Stimulated activated effector memory CD8-positive, alpha-beta T cell treated with anti-CD3 and anti-CD28 coated beads, Interleukin-12 subunit alpha, Interleukin-12 subunit beta, amount 100 ng/mL, for 72 hours (primary cell): ENCODE measurements around the gene LTA.
A peak's percentile ranks its signal among the peaks of the same experiment; 100 is the strongest.
"Not testable (repeated sequence)": the region's sequence is repeated elsewhere in the genome, so short reads cannot be mapped to it uniquely, and the experiment has no call there.

Experiments used
- ATAC-seq: fragments of 150-1000 bp; cut with Tn5 transposase; 2 replicates; pipeline ENCODE4 v1.10.0; 2021
- DNase-seq, 2 donors: peaks; one replicate each; pipeline ENCODE4 v3.0.0; 2021 to 2022; ENCODE audit warnings: low spot score in 2 of 2
- H3K27ac Mint-ChIP-seq: one replicate; pipeline ENCODE4 v1.8.0; 2022; ENCODE audit warnings: mild to moderate bottlenecking, mixed read lengths
- H3K36me3 Mint-ChIP-seq: one replicate; pipeline ENCODE4 v1.8.0; 2022; ENCODE audit warnings: mild to moderate bottlenecking, mixed read lengths
- H3K4me1 Mint-ChIP-seq: one replicate; pipeline ENCODE4 v1.8.0; 2022; ENCODE audit warnings: mixed read lengths
- H3K4me3 Mint-ChIP-seq: one replicate; pipeline ENCODE4 v1.8.0; 2022; ENCODE audit warnings: mild to moderate bottlenecking, mixed read lengths
- H3K9me3 Mint-ChIP-seq: one replicate; pipeline ENCODE4 v1.8.0; 2022; ENCODE audit warnings: mixed read lengths

LTA gene

GRCh38 chr6:31586599-31587281, 14.7 kb downstream of the LTA start:
- DNase-seq (no peak), ATAC-seq (peak; percentile 27)
- H3K4me1 Mint-ChIP-seq, result peaks cover 70% of the 10 kb centered on the region
- peak overlapping the region; percentile 76 for H3K4me3 Mint-ChIP-seq
- no peaks in the 10 kb centered on the region for H3K9me3 Mint-ChIP-seq
- H3K36me3 Mint-ChIP-seq, result peaks cover 40% of the 10 kb centered on the region
- H3K27ac Mint-ChIP-seq, result peak overlapping the region; percentile 83

DNA sequence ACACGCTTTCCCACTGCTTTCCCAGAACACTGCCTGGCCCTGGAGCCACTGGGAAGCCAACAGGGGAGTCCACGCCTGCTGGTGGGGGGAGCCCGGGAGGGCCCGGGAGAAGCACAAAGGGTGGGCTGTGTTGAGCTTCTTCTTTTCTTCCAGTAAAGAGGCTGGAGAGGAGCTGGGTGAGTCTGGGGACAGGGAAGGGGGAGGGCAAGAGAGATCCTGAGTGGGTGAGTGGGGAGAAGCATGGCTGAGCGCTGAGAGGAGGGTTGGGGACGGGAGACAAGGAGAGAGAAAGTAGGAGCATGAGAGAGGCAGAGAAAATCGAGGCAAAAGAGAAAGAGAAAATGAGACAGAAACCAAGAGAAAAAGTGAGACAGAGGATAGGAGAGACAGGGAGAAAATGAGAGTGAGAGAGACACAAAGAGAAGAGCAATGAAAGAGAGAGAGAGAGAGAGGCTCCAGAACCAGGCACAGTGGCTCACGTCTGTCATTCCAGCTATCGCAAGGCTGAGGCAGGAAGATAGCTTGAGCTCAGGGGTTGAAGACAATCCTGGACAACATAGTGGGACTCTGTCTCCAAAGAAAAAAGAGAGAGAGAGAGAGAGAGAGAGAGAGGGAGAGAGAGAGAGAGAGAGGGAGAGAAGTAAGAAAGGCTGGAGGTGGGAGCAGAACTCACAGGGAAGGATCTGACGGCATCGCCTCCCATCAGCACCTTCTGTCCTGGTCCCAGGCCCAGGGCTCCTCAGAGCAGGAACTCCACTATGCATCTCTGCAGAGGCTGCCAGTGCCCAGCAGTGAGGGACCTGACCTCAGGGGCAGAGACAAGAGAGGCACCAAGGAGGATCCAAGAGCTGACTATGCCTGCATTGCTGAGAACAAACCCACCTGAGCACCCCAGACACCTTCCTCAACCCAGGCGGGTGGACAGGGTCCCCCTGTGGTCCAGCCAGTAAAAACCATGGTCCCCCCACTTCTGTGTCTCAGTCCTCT, 16.0 kb downstream of the LTA start:
- Mint-ChIP-seq H3K27ac (peak overlapping the region; percentile 83), H3K9me3 (no peaks in the 10 kb centered on the region), H3K36me3 (peaks cover 51% of the 10 kb centered on the region), H3K4me1 (peaks cover 67% of the 10 kb centered on the region), H3K4me3 (peak overlapping the region; percentile 76)
- no peak for DNase-seq
- ATAC-seq, result peak; percentile 19

DNA sequence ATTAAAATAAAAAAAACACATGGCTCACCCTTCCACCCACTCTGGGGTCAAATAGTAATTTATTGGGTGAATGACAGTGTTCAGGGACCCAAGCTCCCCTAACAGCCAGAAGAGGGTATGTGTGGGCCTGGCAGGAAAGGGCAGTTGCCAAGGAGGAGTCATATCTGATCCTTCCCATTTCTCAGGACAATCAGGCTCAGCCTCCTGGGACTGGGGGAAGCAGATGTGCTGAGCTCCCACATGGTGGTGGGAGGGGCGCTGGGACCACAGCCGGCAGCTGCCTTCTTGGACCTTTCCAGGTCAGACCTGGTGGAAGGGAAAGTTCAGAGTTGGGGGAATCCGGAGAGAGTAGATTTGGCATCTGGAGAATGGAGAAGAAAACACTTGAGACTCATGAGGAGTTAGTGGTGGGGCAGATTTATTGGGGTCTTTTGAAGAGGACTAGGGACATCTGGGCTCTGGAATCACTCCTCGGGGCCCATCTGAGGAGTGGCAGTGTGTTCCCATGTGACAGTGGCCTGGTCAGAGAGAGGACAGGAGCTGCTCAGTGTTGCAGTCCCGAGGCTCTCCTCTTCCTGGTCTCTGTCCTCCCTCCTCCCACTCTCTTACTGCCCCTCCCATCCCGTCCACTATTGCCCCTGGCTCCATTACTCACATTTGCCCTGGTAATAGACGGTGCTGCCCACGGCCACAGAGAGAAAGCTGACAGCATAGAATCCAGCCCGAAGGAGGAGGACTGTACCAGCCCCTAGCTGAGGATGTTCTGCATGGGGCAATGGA, 17.0 kb downstream of the LTA start:
- Mint-ChIP-seq H3K27ac (peak overlapping the region; percentile 91), H3K36me3 (peaks cover 60% of the 10 kb centered on the region), H3K4me3 (peak overlapping the region; percentile 76), H3K9me3 (no peaks in the 10 kb centered on the region), H3K4me1 (peaks cover 73% of the 10 kb centered on the region)
- ATAC-seq (peak; percentile 14), DNase-seq (no peak)

DNA sequence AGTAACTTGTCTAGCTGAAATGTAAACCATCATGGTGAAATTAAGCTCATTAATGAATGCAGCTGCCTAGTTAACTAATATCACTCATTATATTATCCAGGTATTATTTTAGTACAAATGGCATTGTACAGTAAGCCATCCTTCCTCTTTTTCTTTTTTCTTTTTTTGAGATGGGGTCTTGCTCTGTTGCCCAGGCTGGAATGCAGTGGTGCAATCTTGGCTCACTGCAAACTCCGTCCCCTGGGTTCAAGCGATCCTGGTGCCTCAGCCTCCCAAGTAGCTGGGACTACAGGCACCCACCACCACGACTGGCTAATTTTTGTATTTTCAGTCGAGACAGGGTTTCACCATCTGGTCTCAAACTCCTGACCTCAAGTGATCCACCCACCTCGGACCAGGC, 18.6 kb downstream of the LTA start:
- not testable (repeated sequence) for DNase-seq, ATAC-seq, H3K9me3 Mint-ChIP-seq
- peak overlapping the region; percentile 76 for H3K4me3 Mint-ChIP-seq
- H3K27ac Mint-ChIP-seq, result peak overlapping the region; percentile 91
- H3K4me1 Mint-ChIP-seq, result peaks cover 68% of the 10 kb centered on the region
- peaks cover 57% of the 10 kb centered on the region for H3K36me3 Mint-ChIP-seq

DNA sequence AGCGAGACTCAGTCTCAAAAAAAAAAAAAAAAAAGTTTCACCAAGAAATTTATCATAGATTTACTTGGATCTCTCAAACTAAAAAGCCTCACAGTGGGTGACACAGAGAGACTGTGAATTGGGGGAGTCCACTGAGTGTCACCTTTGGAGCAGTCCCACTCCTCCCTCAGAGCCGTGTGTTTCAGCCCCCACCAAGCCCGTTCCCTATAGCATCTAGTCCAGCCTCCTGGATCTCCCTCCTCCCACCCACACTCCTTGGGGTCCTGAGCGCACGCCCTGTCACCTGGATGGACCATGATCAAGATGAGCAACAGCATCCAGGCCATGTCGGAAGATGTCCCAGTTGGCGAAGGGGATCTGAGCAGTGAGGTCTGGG, 20.3 kb downstream of the LTA start:
- peak; percentile 27 for ATAC-seq
- no peak for DNase-seq
- no peaks in the 10 kb centered on the region for H3K9me3 Mint-ChIP-seq
- H3K4me1 Mint-ChIP-seq, result peaks cover 65% of the 10 kb centered on the region
- H3K36me3 Mint-ChIP-seq, result peaks cover 46% of the 10 kb centered on the region
- peak overlapping the region; percentile 88 for H3K27ac Mint-ChIP-seq
- H3K4me3 Mint-ChIP-seq, result peak overlapping the region; percentile 76

DNA sequence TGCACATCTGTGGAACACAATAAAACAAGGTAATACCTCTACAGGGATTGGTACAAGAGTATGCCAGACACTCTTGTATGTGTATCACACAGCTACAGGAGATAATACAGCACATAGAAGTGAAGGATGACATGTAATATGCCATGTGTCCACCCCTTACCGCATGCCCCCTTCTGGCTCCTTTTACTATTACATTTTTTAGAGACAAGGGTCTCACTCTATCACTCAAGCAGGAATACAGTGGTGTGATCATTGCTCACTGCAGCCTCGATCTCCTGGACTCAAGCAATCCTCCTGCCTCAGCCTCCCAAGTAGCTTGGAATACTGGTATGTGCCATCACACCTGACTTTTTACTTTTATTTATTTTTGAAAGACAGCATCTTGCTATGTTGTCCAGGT, 24.9 kb downstream of the LTA start:
- H3K27ac Mint-ChIP-seq, result peak overlapping the region; percentile 5
- H3K9me3 Mint-ChIP-seq, result no peaks in the 10 kb centered on the region
- H3K4me3 Mint-ChIP-seq, result no peak overlapping the region
- DNase-seq (no peak), ATAC-seq (peak; percentile 75)
- peaks cover 19% of the 10 kb centered on the region for H3K36me3 Mint-ChIP-seq
- peaks cover 45% of the 10 kb centered on the region for H3K4me1 Mint-ChIP-seq

DNA sequence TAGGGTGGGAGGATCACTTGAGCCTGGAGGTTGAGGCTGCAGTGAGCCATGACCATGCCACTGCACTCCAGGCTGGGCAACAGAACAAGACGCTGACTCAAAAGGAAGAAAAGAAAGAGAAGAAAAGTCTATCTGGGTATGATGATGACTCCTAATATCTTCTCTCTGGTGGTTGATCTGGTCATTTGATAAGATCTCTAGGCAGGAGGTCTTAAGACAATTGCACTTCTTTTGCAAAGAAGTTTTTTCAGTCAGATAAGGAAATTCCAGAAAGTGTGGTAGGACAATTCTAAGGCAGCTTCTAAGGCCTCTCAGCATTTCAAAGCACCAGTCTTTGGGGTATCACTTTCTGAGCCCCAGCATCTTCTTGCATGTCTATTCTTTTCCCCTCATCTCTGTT, 35.2 kb downstream of the LTA start:
- H3K9me3 Mint-ChIP-seq, result no peaks in the 10 kb centered on the region
- ATAC-seq, result peak; percentile 36
- no peak overlapping the region for H3K27ac Mint-ChIP-seq
- no peaks in the 10 kb centered on the region for H3K4me1 Mint-ChIP-seq
- H3K36me3 Mint-ChIP-seq, result no peaks in the 10 kb centered on the region
- no peak overlapping the region for H3K4me3 Mint-ChIP-seq
- DNase-seq, result no peak

DNA sequence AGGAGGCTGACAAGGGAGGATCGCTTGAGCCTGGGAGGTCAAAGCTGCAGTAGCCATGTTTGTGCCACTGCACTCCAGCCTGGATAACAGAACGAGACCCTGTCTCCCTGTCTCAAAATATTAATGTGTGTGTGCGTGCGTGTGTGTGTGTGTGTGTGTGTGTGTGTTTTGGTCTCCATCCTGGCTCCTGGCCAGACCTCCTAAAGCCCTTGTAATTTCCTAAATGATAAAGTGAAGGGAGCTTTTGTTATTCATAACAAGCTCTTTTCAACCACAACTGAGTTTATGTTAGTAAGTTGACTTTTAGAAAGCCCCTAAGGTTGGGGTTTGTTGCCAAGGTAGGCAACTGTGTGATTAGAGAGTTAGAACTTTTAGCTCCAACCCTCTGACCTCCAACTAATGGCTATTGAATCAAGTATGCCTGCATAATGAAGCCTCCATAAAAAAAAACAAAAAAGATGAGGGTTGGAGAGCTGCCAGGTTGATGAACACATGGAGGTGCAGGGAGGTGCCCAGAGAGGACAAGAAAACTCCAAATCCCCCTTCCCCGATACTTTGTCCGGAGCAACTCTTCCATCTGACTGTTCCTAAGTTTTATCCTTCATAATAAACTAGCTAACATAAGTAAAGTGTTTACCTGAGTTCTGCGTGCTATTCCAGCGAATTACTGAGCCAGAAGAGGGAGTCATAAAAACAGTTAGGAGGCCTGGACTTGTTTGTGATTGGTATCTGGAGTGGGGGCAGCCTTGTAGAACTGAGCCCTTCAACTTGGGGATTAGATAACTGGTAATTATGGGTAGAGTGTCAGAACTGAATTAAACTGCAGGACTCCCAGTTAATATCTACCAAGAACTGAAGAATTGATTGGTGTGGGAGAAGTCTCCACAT, 37.7 kb downstream of the LTA start:
- H3K4me1 Mint-ChIP-seq, result peaks cover 1% of the 10 kb centered on the region
- H3K27ac Mint-ChIP-seq, result no peak overlapping the region
- H3K4me3 Mint-ChIP-seq, result no peak overlapping the region
- H3K36me3 Mint-ChIP-seq, result no peaks in the 10 kb centered on the region
- no peaks in the 10 kb centered on the region for H3K9me3 Mint-ChIP-seq
- ATAC-seq (no peak), DNase-seq (no peak)

DNA sequence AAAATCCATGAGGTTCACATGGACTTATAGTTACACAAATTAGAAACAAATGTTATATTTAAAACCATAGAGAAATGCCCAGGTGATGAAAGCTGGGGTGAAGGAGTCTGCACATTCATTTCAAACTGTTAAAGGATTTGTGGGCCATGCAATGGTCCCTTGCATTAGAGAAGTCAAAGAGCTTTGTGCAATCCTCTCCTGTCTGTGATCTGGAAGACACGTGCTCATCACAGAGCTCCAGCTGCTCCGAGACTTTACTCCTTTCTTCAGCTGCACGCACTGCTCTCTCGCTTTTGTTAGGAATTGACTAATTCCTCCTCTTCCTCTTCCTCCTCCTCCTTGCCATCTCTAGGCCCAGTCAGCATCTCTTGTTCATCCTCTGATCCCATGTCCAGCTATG, 38.9 kb downstream of the LTA start:
- no peak overlapping the region for H3K4me3 Mint-ChIP-seq
- no peak overlapping the region for H3K27ac Mint-ChIP-seq
- no peaks in the 10 kb centered on the region for H3K9me3 Mint-ChIP-seq
- DNase-seq (no peak), ATAC-seq (no peak)
- peaks cover 13% of the 10 kb centered on the region for H3K4me1 Mint-ChIP-seq
- no peaks in the 10 kb centered on the region for H3K36me3 Mint-ChIP-seq

- no peaks in the 10 kb centered on the region for H3K9me3 Mint-ChIP-seq
- H3K4me3 Mint-ChIP-seq, result no peak overlapping the region
- peaks cover 16% of the 10 kb centered on the region for H3K4me1 Mint-ChIP-seq
- no peak overlapping the region for H3K27ac Mint-ChIP-seq
- ATAC-seq (no peak), DNase-seq (no peak)
- no peaks in the 10 kb centered on the region for H3K36me3 Mint-ChIP-seq
Observed at GRCh38 chr6:31614075-31614619, 42.1 kb downstream of the LTA start.

DNA sequence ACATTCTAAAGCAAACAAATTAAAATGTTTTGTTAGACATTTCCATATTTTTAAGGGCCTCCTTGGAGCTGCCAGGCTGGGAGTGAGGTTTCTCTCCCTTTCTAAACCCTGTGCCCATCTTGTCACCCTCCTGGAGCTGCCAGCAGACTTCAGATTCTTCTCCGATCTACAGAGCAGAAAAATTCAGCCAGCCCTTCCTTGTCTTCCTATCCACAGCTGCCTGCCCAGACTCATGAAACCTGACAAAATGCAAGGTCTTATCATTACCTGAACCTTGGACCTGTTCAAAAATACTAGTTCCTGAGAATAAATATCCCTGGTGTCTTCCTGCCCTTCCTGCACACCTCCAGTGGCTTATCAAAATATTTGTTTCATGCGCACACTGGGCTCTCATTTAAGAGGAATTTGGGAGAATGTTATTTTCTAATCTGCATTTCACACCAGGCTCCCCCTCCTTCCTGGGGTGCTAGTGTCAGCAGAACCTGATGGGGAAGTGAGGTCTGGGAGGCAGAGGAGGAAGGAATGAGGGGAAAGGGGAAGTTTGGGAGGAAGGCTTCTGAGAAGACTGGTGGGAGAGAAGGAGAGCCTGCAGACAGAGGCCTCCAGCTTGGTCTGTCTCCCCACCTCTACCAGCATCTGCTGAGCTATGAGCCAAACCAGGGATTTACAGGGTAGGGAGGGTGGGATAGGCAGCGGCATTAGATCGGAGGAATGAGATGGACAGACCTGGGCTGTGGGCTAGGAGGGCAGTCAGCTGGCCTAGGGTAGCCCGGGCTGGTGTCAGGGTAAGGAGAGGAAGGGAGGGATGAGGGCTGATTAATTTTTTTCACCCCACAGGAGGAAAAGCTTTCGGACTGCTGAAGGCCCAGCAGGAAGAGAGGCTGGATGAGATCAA, 42.8 kb downstream of the LTA start, which contains the start of gene AIF1:
Gene AIF1, plus strand, starts transcription at position 551 of the 895 bp plus-strand sequence. Its CDS starts 96 bp downstream, at position 647.
- H3K36me3 Mint-ChIP-seq, result peaks cover 5% of the 10 kb centered on the region
- H3K4me3 Mint-ChIP-seq, result peak within 1 kb of the TSS; percentile 55
- peak within 1 kb of the TSS; percentile 74 for H3K27ac Mint-ChIP-seq
- no peak for ATAC-seq
- H3K4me1 Mint-ChIP-seq, result peaks cover 16% of the 10 kb centered on the region
- no peaks in the 10 kb centered on the region for H3K9me3 Mint-ChIP-seq
- DNase-seq, result no peak

- DNase-seq, result no peak
- no peak for ATAC-seq
- Mint-ChIP-seq H3K9me3 (no peaks in the 10 kb centered on the region), H3K36me3 (peaks cover 11% of the 10 kb centered on the region), H3K4me1 (peaks cover 16% of the 10 kb centered on the region), H3K27ac (peak overlapping the region; percentile 74), H3K4me3 (peak overlapping the region; percentile 55)
Observed at GRCh38 chr6:31615748-31616147, 43.7 kb downstream of the LTA start.

DNA sequence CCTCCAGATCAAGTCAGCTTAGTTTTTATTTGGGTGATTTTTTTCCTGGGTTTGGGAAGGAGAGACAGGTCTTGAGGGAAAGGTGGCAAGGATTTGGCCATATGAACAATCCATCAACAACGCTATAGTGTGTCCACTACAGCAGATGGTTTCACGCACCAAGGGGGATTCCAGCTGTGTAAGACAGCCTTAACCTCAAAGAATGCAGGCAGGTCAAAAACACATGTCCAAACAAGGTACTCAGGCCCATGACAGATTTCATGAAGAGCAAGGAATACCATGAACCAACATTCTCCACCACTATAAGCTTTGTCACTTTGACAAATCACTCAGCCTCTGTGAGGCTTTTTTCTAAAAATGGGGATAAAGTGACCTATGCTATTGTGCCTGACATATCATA, 44.9 kb downstream of the LTA start:
- Mint-ChIP-seq H3K9me3 (no peaks in the 10 kb centered on the region), H3K36me3 (peaks cover 23% of the 10 kb centered on the region), H3K4me3 (peak overlapping the region; percentile 55), H3K27ac (peak overlapping the region; percentile 74), H3K4me1 (peaks cover 25% of the 10 kb centered on the region)
- no peak for ATAC-seq
- no peak for DNase-seq
